HTR-8/SVneo (cell line): ENCODE measurements around the gene COL5A2.

ENCODE experiments used
- DNase-seq: peaks from one replicate; pipeline ENCODE4 v3.0.0; 2011; ENCODE audit warnings: low spot score, mixed read lengths; ENCODE audit not compliant: insufficient read length
- FAIRE-seq: peaks from 2 replicates; lab custom pipeline; 2011; peaks lifted over from hg19 to GRCh38; lab: Jason Lieb, UNC

Gene COL5A2

GRCh38 chr2:189069855-189070619 is 109.5 kb downstream of the COL5A2 start:
- DNase-seq = no peak
- FAIRE-seq = no peak

- DNase-seq = no peak
- no peak for FAIRE-seq
These were observed 113.5 kb downstream of the COL5A2 start for GRCh38 chr2:189066037-189066436.

GRCh38 chr2:189060096-189060642 is 119.4 kb downstream of the COL5A2 start:
- FAIRE-seq (no peak), DNase-seq (no peak)

GRCh38 chr2:189057316-189057715 is 122.2 kb downstream of the COL5A2 start:
- FAIRE-seq (no peak), DNase-seq (no peak)

GRCh38 chr2:189056200-189057106 is 123.1 kb downstream of the COL5A2 start:
- DNase-seq = no peak
- FAIRE-seq = peak; percentile 31

- FAIRE-seq (no peak), DNase-seq (no peak)
These were observed 129.3 kb downstream of the COL5A2 start for GRCh38 chr2:189050165-189050712.

GRCh38 chr2:189049709-189050164 is 129.8 kb downstream of the COL5A2 start:
- no peak for FAIRE-seq
- peak; percentile 15 for DNase-seq

- FAIRE-seq (no peak), DNase-seq (no peak)
These were observed 131.4 kb downstream of the COL5A2 start for GRCh38 chr2:189048189-189048588.

GRCh38 chr2:189047171-189047888 is 132.2 kb downstream of the COL5A2 start:
- FAIRE-seq (no peak), DNase-seq (no peak)

- FAIRE-seq = no peak
- DNase-seq = no peak
These were observed 133.2 kb downstream of the COL5A2 start for GRCh38 chr2:189046320-189046719.

GRCh38 chr2:189045836-189046235 is 133.7 kb downstream of the COL5A2 start:
- DNase-seq (no peak), FAIRE-seq (no peak)

GRCh38 chr2:189037518-189037917 is 142.0 kb downstream of the COL5A2 start:
- FAIRE-seq (no peak), DNase-seq (peak; percentile 10)

GRCh38 chr2:189024901-189025618 is 154.5 kb downstream of the COL5A2 start:
- DNase-seq = no peak
- peak; percentile 23 for FAIRE-seq

GRCh38 chr2:189022492-189022891 is 157.1 kb downstream of the COL5A2 start:
- FAIRE-seq = no peak
- DNase-seq = no peak

GRCh38 chr2:189022053-189022481 is 157.5 kb downstream of the COL5A2 start:
- FAIRE-seq (no peak), DNase-seq (no peak)

- FAIRE-seq (no peak), DNase-seq (no peak)
These were observed 159.4 kb downstream of the COL5A2 start for GRCh38 chr2:189020179-189020578.

- FAIRE-seq = no peak
These were observed 160.9 kb downstream of the COL5A2 start for GRCh38 chr2:189018631-189019030.

GRCh38 chr2:189016311-189016861 is 163.2 kb downstream of the COL5A2 start:
- no peak for FAIRE-seq
- no peak for DNase-seq

More at GRCh38 chr2:189018631-189019030, 160.9 kb downstream of the COL5A2 start:
- DNase-seq = no peak

- FAIRE-seq = no peak
These were observed 164.2 kb downstream of the COL5A2 start for GRCh38 chr2:189015359-189015758.

More at GRCh38 chr2:189015359-189015758, 164.2 kb downstream of the COL5A2 start:
- no peak for DNase-seq
